SW 1271 (cell line): ENCODE measurements around the gene GNAL.
"Not testable (repeated sequence)": the region's sequence is repeated elsewhere in the genome, so short reads cannot be mapped to it uniquely, and the experiment has no call there.

ENCODE experiments used
- DNase-seq, 2 experiments: peaks; one replicate each; lab custom pipeline; 2025; lab: John Stamatoyannopoulos, UW

The GNAL gene

GRCh38 chr18:11874676-11875075 lies 185.6 kb downstream of the GNAL start:
- DNase-seq = no peak

DNA sequence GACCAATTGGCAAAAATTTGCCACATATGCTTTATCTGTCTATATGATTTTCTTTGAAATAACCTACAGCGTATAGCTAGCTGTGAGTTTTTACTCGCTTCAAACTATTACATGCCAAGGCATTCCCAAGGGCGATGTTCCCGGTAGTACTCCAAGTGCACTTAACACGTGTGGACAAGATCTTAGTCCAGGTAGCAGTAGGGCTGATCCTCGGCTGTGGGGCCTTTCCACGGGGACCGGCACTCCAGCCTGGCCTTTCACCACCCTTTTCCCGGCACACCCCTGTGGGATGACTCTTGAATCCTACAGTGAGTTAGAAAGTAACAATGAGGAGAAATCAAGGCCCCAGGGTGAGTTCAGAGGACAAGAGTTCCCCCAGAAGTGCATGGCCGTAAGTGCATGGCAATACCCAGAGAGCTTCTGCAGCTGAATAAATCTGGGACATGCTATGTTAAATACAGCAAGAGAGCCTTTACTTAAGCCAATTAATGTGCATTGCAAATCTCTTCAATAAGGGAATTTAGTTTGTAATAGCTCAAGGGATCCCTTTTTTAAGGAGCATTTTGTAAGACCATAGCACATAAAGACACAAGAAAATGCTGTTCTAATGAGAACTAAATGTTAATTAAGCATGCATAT lies 188.6 kb downstream of the GNAL start:
- no peak for DNase-seq

- no peak for DNase-seq
These were observed 191.7 kb downstream of the GNAL start for GRCh38 chr18:11880586-11881304.

- no peak for DNase-seq
These were observed 193.6 kb downstream of the GNAL start for GRCh38 chr18:11882636-11883035.

GRCh38 chr18:11883153-11883552 lies 194.1 kb downstream of the GNAL start:
- no peak for DNase-seq

- DNase-seq = no peak
These were observed 195.4 kb downstream of the GNAL start for GRCh38 chr18:11884396-11885030.

GRCh38 chr18:11885278-11885947 lies 196.3 kb downstream of the GNAL start:
- DNase-seq = no peak

DNA sequence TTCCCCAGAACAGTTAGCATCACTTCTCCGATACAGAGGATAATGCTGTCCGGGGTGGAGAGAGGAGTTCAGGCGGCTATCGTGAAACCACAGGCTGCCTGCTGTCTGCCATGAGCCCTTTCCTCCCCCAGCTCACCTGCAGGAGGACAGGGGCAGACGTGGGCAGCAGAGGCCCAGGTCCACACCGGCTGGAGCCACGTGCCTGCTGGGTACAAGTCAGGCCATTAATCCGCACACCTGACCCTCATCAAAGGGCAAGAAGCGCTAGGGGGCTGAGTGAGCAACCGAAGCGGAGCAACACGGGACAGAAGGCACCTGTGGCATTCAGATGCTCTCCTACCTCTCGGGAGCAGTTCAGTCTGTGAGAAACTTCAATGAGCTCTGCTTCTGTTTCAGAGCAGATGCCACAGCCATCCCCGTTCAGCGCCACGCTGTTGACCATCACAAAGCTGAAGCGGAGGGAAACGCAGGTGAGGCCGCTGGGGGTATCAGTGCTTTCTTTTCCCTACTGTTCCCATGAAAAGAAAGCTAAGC lies 197.6 kb downstream of the GNAL start:
- DNase-seq = no peak

- DNase-seq = no peak
These were observed 198.5 kb downstream of the GNAL start for GRCh38 chr18:11887328-11888128.

GRCh38 chr18:11888726-11889125 lies 199.7 kb downstream of the GNAL start:
- DNase-seq = no peak

GRCh38 chr18:11889284-11889683 lies 200.2 kb downstream of the GNAL start:
- DNase-seq = no peak

DNA sequence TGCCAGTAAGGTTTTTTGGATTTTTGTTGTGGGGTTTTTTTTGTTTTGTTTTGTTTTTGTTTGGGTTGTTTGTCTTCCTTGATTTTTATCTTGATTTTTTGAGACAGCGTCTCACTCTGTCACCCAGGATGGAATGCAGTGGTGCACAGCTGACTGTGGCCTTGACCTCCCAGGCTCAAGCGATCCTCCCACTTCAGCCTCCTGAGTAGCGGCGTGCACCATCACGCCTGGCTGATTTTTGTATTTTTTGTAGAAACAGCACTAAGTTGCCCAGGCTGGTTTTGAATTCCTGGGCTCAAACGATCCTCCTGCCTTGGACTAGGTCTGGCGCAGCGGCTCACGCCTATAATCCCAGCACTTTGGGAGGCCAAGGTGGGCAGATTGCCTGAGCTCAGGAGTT lies 202.7 kb downstream of the GNAL start:
- DNase-seq = no peak

DNA sequence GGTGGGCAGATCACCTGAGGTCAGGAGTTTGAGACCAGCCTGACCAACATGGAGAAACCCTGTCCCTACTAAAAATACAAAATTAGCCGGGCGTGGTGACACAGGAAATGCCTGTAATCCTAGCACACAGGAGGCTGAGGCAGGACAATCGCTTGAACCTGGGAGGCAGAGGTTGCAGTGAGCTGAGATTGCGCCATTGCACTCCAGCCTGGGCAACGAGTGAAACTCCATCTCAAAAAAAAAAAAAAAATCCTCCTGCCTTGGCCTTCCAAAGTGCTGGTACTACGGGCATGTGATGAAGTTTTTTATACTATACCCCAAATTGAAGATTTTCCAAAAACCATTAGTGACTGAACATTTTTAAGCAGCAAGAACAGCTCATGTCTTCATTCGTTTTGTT lies 203.4 kb downstream of the GNAL start:
- not testable (repeated sequence) for DNase-seq

DNA sequence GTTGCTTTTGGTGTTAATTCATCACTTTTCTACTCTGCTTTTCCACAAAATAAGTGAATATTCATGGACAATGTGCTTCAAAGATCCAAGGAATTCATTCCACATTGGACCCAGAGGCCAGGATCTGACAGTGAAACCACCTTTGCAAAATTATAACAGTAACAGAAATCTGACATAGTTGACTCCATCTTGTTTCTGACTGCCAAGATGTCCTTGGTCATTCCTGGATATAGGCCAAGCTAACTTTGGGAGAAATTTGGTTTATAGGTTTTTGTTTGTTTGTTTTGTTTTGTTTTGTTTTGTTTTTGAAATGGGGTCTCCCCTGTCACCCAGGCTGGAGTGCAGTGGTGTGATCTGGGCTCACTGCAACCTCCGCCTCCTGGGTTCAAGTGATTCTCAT lies 208.7 kb downstream of the GNAL start:
- no peak for DNase-seq

- DNase-seq = no peak
These were observed 210.0 kb downstream of the GNAL start for GRCh38 chr18:11899063-11899462.

- DNase-seq = no peak
These were observed 212.9 kb downstream of the GNAL start for GRCh38 chr18:11901826-11902438.

GRCh38 chr18:11902522-11903292 lies 213.6 kb downstream of the GNAL start:
- no peak for DNase-seq

DNA sequence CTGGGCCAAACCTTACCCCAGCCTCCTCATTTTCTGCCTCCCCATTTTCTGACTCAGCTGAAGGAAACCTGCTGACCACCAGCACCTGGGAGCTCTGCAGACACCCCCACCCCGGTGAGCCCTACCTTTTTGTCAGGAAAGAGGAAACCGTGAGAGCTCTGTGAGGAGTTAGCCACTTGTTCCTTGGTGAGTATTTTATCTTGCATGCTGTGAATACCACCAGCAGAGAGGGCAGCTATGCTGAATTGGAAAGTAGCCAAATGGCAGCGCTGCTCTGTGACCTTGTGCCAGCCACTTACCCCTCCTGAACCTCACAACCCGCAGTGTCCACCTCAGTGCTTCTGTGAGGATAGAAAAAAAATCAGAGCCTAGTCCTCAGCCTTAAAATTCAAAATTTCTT lies 216.5 kb downstream of the GNAL start:
- no peak for DNase-seq

- DNase-seq = no peak
These were observed 217.1 kb downstream of the GNAL start for GRCh38 chr18:11906176-11906575.
